GM19463 (cell line): Measurements from ENCODE around the gene INF2.

ENCODE experiments used
- ATAC-seq: cut with Tn5 transposase; IDR thresholded peaks from one replicate; pipeline ENCODE4 v1.9.1; 2021; ENCODE audit warnings: mild to moderate bottlenecking, moderate library complexity; ENCODE audit not compliant: unreplicated experiment

Gene INF2

GRCh38 chr14:104732931-104733681, 43.7 kb downstream of the INF2 start:
- no peak for ATAC-seq

DNA sequence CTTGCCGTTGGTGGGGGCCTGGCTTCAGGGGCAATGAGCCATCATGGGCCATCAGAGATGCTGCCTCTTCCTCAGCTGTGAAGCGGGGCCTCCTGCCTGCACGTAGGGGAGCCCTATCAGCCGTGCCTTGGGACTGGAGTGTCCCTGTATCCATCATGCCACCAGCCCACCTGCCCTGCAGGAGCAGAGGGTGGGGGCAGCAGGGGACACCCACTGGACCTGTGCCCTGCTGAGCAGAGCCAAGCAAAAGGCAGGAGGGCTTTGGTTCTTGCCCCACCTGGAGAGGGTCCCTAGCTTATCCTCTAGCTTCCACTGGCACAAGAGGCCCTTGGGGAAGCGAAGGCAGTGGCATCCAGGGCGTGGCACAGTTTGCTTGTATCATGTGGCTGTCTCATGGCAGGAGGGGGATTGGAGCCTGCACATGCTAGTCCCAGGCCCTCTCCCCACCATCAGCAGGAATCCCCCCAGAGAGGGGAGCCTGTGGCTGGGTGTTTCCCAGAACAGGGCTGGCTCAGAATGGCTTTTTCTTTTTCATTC, 44.7 kb downstream of the INF2 start:
- no peak for ATAC-seq

DNA sequence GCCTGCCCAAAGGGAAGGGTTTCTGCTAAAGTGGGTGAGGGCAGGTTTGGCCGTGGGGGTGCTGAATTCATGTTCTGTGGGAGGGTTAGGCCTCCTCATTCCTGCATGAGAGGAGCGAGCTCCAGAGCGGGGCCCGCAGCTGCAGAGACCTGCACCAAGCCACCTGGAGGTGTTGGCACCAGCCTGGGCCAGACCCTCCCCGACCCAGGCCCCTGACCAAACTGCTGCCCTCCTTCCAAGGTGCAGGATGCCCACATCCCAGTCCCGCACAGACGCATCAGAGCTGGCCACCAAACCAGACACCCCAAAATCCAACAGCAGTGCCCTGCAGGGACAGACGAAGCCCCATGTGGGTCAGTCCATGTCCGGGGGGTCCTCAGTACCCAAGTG, 45.2 kb downstream of the INF2 start:
- ATAC-seq: no peak

DNA sequence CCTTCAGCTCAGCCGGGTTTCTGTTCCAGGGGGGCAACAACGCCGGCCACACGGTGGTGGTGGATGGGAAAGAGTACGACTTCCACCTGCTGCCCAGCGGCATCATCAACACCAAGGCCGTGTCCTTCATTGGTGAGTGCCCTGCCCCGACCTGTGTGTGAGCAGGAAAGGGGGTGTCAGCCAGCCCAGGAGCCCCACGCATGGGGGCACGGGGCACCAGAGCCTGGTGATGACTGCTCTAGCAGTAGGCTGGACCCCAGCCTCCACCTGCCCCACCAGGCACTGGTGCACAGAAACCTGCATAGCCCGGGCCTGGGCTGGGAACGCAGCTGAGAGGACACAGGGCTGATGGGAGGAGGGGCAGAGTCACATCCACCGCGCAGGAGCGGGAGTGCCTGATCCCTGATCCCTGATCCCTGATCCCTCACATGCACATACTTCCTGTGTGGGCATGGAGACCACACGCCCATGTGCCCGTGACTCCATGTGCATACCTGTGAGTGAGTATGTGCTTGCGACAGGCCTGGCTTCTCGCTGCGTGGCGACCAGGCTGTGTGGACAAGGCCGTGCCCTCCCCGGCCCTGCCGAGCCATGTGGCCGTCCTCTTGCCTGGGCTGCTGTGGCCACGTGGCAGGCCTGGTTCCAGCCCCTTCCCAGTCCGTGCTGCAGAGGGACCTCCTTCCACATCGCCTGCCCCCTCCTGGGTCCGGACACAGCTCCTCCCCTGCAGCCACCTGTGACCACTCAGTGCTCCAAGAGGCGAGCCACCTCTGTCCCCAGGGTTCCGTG, 45.8 kb downstream of the INF2 start:
- no peak for ATAC-seq

- ATAC-seq: no peak
Observed at GRCh38 chr14:104735830-104736642, 46.6 kb downstream of the INF2 start.

DNA sequence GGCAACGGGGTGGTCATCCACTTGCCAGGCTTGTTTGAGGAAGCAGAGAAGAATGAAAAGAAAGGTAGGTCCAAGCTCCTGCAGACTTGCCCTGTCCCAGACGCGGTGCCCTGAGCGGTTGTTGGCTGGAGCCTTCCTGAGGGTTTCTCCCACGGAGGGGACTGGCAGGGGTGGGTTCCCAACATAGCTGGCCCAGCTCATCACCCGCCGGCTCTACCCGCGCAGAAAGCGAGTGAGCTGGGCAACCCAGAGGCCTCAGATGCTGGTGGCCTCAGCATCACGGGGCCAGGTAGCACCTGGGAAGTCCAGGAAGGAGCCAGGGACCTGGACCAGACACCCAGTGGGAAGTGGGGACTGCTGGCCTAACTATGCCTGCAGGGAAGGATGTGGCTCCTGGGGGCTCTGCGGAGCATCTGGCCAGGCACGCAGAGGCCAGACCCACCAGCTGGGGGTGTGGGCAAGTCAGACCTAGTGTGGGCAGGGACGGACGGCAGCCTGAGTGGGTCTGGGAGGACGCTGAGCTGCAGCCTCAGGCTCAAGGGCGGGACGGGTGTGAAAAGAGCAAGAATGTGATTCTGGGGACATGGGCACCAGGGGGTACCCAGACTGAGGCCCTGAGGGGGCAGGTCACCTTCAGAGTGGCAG, 49.1 kb downstream of the INF2 start:
- ATAC-seq: no peak

DNA sequence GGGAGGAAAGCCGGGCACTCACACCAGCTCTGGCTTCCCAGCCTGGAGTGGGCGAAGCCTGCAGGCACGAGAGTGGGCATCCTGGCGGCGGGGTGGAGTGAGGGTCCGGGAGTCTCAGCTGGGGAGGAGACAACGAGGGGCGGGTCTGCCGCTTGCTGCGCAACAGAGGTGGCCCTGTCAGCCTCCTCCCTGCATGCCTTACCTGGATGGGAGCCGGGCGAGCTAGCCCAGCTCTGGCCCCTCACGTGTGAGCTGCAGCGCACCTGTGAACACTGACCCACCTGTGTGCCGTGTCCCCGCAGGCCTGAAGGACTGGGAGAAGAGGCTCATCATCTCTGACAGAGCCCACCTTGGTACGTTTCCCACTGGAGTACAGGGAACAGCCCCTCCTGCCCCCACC, 49.6 kb downstream of the INF2 start:
- no peak for ATAC-seq

DNA sequence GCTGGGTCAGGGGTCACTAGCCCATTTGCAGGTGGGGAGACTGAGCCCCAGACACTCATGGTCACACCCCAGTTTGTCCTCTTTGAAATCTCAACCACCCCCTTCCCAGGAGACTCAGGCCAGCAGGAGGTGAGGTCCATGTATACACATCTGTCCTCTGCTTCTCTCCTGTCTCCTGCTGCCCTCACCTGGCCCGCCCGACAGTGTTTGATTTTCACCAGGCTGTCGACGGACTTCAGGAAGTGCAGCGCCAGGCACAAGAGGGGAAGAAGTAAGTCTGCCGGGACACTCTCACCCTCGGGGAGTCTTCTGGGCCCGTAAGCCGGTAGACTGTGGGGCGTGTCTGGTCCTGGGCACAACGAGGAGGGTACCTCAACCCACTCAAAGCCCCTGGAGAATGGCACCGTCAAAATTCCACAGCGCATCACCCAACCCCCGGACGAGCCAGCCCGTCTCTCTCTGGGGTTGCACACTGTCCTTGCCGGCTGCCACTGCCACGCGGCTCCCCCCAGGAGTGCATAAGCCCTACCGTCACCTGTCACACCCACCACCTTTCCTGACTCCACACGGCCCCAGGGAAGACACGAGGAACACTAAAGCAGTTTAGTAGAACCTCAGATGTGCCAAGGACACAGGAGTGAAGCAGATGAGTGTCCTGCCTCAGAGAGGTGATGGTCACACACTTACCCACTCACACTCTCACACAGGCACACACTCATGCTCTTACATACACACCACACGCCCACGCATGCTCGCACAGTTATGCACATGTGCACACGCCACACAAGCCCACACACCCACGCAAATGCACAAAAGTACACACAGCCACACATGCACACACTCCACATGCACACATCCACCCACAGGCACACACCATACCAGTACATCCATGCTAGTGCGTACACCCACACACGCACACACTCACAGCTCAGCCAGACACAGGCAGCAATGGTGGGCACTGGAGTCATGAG, 50.4 kb downstream of the INF2 start:
- no peak for ATAC-seq

DNA sequence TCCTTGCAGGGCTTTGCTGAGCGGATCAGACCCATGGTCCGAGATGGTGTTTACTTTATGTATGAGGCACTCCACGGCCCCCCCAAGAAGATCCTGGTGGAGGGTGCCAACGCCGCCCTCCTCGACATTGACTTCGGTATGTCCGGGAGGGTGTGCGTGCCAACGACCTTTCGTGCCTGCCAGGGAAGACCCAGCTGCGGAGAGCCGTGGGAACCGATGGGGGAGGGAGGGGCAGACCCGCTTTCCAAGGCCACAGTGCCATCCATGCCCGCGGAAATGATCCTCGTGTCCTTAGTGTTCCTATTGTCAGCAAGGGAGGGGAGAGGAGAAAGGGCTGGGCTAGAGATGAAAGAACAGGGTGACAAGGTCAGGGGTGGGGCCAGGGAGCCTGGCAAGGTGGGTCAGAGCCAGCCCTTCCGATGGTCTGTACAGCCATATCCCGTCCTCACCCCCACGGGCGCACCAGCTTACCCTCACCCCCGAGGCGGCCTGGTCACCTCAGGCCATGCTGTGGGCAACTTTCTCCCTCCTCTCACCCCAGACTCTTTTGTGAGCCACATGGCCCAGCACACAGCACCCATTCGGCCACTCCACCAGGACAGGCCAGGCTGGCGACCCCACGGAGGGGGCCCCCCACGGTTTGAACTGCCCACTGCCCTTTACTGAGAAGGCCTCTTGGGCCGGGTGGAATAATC, 51.8 kb downstream of the INF2 start:
- ATAC-seq: no peak

GRCh38 chr14:104741803-104742251, 52.4 kb downstream of the INF2 start:
- ATAC-seq: no peak

DNA sequence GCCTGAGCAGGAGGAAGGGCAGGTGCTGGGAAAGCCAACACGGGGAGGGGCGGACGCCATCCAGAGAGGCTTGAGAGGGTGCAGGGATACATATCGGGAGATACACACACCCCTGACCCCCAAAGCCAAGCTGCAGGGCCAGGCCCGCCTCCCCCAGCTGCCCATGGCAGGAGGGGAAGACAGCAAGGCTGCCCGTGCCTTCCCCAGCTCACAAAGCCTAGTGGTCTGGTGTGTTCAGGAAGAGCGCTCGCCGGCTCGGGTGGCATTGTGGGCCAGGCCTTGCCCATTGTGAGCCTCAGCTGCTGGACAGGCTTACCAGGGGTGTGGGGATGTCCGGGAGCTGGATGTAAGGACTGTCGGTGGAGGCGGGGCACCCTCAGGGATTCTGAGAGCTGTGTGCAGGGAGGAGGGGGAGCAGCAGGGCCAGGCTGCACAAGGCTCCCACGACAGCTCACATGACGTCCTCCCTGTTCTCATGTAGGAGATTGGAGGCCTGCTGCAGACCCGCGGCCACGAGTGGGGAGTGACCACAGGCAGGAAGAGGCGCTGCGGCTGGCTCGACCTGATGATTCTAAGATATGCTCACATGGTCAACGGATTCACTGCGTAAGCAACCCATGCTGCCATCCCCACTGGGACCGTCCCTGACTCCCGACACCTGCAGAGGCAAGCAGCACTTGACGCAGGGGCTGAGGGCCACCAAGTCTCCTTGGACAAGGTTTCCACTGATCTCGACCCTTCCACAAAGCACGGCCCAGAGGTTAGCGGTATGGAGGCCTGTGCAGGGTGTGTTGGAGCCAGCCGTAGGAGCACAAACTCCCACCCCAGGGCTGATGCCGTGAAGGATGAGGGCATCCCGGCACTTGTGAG, 53.4 kb downstream of the INF2 start:
- no peak for ATAC-seq

GRCh38 chr14:104743461-104744380, 54.3 kb downstream of the INF2 start:
- no peak for ATAC-seq

DNA sequence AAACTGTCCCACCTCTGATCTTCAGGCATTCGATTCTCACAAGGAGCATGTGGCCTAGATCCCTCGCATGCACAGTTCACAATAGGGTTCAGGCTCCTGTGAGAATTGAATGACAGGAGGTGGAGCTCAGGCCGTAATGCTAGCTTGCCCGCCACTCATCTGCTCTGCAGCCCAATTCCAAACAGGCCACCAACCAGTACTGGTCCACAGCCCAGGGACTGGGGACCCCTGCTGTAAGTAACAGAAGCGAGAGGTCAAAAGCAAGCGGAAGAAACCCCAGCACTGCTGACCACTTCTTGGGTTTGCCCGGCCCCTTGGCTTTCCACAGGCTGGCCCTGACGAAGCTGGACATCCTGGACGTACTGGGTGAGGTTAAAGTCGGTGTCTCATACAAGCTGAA, 55.1 kb downstream of the INF2 start:
- no peak for ATAC-seq

- no peak for ATAC-seq
Observed at GRCh38 chr14:104745431-104745830, 56.0 kb downstream of the INF2 start.

GRCh38 chr14:104746071-104746545, 56.7 kb downstream of the INF2 start:
- no peak for ATAC-seq

DNA sequence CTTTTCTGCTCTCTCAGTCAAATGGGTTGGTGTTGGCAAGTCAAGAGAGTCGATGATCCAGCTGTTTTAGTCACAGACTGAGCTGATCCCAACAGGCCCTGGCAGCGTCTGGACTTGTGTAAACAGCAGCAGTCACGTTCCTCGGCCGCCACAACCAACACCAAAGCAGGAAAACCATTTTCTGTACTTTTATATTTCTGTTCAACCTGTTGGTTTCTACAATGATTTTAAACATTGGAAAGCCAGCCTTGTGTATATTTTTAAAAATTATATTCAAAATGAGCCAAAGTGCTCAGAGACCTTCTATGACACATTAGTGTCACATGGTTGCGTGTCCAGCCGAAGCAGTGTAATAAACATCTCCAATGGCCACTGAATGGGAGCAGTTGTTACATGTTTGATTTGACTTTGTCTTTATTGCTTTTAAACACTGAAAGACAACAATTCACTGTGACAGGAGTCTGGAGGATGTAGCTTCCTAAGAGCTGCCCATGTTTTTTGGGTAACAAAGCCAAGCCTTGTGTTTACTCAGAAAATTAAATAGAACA, 57.6 kb downstream of the INF2 start:
- no peak for ATAC-seq

DNA sequence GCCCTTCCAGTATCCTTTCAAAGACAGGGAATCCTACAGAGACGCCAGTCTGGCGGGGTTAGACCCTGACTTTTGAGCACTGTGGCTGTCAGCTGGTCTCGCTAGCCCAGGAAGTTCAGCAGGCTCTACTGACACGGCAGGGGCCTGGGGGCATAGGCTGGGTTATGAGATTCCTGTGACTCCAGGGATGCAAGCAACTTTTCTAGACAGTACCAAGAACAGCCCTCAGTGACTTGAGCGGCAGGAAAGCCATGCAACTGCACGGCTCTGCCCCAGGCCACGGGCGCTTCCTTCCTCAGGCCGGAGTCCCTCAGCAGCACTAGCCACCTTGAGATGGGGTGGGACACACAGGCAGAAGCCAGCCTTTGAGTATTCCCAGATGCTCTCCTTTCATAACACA, 58.5 kb downstream of the INF2 start:
- no peak for ATAC-seq
